DMS153 (cell line): Measurements from ENCODE around the gene MLPH.
"Not testable (repeated sequence)": the region's sequence is repeated elsewhere in the genome, so short reads cannot be mapped to it uniquely, and the experiment has no call there.

ENCODE experiments used
- DNase-seq: peaks from one replicate; lab custom pipeline; 2025; lab: John Stamatoyannopoulos, UW

The MLPH gene

DNA sequence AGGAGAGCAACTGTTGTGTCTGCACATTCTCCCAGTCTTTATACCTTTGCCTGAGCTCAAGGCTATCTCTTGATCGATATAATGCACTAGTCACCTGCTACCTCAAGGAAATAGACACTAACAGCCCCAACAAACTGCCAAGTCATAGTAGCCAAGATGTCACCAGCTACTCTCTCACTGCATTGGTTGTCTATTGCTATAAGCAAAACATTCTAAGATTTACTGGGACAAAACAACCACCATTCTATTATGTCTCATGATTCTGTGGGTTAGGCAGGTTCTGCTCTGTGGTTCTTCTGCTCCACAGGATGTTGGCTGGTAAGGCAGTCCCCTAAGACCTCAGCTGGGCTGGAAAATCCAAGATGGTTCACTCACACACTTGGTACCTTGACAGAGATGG is 28.5 kb upstream of the MLPH start:
- DNase-seq = no peak

DNA sequence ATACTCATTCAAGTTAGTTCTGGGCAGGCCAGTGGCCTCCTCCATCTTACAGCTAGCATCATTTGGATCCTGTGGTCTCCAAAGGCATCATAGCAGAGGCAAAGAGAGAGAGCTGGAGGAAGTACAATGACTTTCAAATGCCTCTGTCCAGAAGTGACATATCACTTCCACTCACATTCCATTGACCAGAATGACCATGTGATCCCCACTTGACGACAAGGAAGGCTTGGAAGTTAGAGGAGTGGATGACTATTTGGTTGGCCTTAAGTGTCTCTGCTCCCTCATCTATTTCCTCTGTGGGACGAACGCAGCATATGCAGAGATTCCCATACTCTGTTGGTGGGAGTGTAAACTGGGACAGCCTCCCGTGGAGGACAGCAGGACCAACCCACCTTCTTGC is 27.8 kb upstream of the MLPH start:
- DNase-seq = no peak

DNA sequence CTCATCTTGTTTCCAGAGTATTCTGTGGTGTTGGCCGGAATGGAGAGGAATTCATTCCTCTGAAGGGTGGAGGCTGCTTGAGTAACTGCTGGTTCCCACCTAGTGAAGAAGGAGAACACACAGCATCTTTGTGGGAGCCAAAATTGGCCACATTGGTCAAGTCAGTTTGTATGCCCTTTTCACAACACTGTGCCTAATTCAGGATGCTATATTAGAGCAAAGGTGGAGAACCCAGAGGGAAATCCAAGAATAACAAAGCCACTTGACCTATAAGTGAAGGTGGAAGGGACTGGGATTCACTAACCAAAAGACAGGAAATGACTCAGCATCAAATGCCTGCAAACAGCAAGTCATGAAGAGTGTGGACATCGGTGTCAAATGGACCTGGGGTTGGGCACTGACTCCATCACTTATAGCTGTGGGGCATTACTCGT is 27.3 kb upstream of the MLPH start:
- DNase-seq = no peak

DNA sequence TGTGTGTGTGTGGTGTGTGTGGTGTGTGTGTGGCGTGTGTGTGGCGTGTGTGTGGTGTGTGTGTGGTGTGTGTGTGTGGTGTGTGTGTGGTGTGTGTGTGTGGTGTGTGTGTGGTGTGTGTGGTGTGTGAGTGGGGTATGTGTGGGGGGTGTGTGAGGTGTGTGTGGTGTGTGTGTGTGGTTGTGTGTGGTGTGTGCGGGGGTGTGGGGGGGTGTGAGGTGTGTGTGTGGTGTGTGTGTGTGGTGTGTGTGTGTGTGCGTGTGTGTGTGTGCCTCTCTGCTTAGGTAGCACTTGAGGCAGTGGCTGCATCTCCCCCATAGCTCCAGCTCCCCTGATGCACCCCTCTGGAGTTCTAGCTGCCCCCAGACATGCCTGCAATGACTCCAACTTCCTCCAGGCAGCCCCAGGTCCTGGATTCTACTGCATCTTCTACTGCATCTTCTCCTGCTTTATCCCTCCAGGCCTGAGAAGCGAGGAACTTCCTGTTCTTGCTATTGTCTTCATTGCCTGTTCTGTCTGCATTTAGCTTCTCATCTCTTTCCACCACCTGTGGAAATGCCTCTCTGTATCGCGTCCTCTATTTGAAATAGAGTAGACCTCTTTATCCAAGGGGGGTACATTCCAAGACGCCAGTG is 22.2 kb upstream of the MLPH start:
- DNase-seq = no peak

DNA sequence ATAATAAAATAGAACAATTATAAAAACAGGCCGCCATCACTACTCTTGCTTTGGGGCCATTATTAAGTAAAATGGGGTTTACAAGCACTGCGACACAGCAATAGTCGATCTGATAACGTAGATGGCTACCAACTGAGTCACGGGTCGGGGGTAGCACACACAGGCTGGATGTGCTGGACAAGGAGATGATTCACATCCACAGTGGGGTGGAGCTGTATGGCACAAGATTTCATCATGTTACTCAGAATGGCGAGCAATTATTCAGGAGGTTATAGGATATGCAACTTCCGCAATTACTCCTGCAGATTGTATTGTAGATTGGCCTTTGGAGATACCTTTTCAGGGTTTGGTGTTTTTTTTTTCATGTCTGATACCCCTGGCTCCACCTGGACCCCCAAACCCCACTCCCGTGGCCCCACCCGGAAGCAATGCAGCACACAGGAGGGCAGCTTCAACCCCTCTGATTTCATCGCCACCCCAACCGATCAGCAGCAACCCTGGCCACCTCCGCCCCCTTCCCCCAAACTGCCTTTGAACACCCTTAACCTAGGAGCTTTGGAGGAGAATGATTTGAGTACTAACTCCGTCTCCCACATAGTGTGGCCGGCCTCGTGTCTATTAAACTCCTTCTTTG is 21.4 kb upstream of the MLPH start:
- DNase-seq = no peak

DNA sequence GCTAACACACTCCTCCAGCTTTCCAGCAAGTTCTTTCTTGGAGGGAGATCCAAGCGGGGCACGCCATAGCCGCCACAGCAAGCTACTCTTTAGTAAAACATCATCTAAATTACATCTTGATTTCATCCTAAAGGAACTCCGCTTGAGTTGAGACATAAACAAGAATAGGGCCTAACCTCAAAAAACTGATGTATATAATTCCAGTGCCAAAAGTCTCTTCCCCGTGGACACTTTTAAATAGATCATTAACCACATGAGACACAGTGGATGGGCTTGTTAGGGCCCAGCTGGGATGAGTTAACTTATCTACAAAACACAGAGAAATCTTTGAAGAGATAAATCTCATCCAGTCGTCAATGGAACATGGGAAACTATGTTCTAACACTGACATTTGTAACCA is 20.8 kb upstream of the MLPH start:
- DNase-seq = no peak

DNA sequence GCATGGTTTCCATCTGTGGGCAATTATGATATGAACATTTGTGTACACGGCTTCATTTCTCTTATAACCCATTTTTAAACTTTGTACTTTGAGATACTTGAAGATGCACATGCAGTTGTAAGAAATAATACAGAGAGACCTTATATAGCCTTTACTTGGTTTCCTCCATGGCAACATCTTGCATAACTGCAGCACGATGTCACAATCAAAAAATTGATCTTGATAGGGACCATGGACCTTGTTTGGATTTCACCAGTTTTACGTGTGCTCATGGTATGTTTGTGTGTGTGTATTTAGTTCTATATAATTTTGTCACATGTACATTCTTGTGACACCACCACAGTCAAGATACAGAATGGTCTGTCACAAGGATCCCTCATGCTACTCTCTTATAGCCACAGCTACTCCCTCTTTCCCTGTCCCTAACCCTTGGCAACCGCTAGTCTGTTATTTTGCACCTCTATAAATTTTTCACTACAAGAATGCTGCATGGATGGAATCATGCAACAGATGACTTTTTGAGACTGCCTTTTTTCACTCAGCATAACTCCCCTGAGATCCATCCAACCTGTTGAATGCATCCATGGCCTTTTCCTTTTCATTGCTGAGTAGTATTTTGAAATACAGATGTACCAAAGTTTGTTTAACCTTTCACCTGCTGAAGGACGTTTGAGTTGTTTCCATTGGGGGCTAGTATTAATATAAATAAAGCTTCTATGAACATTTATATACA is 19.4 kb upstream of the MLPH start:
- no peak for DNase-seq

DNA sequence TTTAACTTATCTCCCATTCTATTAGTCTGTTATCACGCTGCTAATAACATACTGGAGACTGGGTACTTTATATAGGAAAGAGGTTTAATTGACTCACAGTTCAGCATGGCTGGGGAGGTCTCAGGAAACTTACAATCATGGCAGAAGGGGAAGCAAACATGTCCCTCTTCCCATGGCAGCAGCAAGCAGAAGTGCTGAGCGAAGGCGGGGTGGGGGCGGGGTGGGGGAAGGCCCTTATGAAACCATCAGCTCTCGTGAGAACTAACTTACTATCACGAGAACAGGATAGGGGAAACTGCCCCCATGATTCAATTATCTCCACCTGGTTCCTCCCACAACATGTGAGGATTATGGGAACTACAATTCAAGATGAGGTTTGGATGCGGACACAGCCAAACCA is 17.6 kb upstream of the MLPH start:
- DNase-seq = not testable (repeated sequence)

DNA sequence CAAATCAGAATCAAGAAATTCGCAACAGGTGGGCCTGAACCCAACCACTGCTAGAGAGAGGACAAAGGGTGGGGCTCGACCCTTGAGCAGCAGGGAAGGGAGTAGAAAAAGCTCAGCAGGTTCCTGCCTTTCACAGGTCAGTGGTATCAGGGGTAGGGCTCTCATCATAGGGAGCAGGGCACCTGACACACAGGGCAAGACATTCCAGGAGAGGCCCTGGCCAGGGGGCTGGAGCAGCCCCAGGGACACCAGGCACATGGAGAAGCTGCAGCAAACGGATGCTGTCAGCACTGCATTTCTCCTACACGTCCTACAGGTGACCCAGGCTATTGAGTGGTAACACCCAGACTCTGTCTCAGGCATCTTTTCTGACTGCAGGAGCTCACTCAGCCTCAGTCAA is 17.2 kb upstream of the MLPH start:
- DNase-seq = no peak

DNA sequence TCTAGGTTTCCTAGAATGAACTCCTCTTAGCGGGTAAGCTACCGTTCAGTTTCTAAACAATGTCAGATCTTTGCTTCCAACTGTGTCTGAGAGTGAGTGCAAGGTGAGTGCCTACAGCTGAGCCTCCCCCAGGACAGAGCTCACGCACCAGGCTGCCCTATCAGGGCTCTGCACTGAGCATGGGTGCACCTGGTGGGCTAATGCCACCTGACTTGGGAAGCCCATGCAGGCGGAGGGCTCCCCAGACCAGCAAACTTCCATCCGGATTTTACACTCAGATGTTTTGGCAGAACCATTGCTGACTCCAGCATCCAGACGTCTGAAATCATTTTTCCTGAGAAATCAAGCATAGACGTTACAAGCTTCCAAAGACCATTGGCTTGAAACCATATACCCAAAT is 16.1 kb upstream of the MLPH start:
- no peak for DNase-seq

DNA sequence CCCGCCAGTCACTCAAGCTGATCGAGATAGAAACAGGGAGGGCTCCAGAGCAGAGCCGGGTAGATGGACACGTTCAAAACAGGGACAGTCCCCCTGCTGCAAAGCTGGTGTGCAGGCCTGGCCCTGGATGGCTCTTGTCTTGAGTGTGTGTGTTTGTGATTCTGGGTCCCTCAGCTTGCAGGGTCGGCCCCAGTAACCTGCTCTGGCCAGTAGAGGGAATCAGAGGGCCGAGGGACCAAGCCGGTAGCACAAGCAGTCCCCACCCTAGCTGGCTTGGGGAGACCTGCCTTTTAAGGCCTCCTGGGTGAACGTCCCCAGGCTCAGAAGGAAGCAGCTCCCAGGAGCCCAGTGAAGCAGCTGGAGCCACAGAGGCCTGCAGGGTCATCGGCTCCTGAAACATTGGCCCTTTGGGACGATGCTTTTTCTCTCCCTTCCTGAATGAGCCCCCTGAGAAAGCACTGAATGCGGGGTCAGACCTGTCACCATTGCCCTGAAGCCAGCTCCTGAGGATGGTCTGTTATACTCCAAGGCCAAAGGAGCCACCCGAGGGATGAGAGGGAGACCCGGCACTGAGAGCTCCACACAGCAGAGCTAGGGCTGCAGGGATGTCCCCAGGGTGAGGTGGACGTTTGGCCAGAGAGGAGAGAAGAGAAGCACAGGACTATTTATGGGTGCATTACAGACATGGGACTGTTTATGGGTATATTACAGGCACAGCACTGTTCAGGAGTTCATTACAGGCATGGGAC is 15.4 kb upstream of the MLPH start:
- peak; percentile 31 for DNase-seq

DNA sequence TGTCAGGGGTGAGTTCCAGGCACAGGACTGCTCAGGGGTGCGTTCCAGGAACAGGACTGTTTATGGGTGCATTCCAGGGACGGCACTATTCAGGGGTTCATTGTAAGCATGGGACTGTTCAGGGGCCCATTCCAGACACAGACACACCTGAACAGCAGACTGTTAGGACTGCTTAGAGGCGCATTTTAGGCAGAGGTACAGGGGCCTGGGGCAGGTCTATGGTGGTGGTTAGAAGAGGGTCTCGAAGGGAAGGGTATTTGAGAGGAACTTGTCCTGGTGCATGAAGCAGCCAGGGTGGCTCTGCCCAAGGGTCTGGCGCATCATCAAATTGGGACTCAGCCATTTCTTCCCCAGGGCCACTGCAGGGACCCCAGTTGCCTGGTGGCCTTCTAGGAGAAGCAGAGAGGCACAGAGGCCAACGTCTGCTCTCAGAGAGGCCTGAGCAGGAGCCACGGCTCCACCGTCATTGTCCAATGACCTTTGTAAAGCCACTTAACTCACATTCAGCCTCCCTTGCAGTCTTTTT is 14.8 kb upstream of the MLPH start:
- no peak for DNase-seq

DNA sequence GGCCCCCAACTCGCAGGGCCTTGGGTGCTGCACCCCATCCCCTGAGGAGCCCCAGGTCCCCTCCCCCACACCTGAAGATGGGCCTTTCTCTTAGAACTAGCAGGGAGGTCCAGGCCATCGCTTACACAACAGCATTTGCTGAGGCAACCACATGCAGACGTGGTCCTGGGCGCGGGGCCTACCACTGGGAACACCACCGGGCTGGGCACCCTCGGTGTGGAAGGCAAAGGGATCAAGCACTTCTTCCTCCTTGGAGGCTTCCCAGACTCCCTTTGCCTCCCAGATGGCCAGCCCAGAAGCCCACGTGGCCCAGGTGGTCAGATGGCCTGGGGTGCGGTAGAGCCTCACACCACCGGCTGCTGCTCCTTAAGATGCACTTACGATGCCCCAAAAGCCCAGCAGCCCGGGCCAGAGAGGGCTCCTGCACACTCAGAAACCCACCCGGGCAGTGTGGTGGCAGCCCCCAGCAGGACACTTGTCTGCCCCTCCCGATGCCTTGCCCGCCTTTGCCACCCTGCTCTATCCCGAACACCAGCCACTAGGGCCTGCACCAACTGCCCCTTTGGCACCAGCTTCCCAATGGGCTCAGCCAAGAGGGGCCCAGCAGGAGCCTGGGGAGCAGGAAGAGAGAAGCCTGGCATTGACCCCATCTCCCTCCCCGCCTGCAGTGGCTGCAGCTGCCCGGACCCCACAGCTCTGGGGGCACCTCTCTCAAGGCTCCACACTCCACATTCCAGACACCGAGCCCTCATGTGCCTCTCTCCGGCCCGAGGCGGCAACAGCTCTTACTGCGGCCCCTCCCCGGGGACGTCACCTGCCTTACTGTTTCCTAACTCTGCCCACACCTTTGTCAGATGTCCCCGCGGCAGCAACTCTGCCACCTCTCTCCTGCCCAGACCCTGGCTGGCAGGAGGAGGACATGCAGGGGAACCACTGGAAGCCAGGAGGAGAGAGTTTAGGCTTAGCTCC is 13.9 kb upstream of the MLPH start:
- DNase-seq = no peak

DNA sequence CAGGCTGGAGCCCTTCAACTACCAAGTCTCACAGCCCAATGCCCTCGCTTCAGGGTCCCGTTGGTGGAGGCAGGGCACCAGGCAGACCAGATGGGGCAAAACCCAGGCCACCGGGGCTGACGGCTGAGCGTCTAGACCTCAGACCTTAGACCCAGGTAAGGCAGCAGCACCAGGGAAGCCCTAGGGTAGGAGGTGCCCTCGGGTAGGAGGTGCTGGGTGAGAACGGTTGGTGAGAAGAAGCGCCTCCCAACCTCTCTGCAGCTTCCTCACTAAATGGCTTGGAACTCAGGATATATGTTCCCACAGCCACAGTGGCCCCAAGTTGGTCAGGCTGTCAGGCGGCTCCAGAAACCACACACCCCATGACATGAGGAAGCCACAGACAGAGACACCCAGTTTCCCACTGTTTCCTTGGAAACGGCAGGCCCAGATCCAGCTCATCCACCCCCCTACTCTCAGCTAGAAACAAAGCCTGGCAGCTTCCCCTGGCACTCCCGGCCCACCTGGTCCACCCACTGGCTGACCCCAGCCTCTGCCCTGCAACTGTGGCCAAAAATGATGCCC is 13.1 kb upstream of the MLPH start:
- DNase-seq = no peak

DNA sequence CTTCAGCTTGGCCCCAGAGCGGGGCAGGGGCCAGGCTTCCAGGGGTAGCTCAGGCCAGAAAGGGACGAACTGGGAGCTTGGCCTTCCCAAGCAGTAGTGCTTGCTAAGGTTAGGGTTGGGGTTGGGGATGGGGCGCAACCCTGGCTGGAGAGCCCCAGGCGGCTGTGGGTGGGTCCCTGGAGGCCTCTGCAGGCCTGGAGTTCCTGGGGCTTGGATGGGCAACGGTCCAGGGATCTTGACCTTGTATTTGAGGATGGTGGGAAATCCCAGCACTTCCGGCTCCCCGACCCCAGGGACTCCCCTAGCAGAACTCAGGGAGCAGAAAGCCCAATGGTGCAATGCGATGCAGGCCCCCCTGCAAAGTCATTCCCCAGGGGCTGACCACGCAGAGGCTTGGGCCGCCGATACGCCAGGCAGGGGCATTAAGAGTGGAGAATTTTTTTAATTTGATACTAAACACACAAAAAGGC is 12.6 kb upstream of the MLPH start:
- no peak for DNase-seq

DNA sequence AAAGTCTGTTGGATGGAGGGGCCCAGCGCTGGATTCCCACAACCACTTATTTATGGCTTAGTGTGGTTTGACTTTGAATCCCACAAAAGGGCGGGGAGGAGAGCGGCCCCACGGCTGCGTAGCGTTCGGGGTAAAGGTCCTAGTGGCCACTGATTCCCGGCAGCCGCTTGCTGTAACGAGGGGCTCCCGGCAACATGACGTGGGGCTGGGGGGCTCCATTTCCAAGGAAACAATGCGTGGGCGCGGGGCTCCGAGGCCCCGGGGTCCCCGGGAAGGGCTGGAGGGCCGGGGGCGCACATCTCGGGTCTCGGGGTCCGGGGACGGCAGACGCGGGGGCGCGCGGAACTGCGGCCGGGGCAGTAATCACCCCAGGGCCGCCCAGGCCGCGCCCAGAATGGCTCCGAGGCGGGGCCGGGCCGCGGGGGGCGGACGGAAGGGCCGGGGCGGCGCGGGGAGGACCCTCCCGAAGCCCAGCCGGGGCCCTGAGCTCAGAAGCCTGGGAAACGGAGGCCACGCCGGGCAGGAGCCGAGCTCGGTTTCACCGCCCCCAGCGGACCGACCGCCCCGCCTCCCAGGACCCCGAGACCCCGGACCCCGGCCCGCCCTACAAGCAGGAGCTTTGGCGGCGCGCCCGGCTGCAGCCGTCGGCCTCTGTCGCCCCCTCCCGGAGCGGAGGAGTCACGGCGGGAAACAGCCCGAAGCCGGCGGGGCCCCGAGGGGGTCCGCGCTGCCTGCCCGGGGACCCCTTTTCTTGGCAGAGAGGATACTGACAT is 11.9 kb upstream of the MLPH start:
- peak; percentile 32 for DNase-seq

DNA sequence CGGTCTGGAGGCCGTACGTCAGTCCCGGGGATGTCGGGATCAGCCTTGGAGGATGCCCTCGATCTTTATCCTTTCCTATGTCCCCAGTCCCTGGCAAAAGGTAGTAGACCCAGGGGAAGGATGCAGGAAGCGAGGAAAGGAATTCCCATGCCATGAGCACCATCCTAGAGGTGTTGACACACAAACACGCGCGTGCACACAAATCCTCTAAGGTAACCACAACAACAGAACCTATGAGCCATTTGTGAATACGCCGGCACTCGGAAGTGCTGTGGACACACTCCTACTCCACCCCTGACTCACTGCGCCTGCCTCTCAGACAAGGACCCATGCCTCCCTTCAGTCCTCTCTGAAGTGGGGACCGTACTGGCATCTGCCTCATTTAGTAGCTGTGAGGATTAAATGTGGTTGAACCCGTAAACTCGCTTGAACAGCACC is 11.3 kb upstream of the MLPH start:
- DNase-seq = peak; percentile 43

DNA sequence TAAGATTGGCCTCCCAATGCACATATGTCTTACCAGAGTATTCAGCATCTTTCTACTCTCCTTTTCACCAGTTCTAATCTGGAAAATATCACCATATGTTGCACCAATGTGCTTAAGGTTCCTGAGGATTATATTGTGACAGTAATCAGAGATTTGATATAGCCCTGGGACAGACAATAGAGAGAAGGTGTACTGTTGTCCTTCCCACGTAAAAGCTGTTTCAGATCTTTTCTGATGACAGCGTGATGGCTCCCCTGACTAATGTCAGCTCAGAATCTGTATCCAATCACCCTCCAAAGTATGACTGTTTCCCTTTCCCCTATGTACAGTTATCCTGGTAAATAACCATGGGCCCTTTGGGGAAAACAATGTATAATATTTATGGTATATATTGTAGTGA is 9.0 kb upstream of the MLPH start:
- no peak for DNase-seq

DNA sequence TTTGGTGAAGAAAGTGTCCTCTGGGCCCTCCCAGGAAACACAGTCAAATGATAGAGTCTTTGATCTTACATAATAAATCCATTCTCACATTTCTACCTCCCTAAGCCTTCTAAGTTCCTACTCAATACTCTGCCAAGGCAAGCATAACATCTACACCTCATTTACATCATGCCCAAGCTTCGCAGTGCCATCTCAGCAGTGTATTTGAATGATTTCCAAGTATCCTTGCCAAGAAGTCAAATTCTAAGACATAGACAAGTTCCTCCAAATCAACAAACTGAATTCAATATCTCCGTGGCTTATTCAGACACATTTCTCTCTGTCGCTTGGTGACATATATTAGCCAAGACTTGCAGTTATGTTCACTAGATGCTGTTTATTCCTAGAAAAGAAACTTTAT is 8.1 kb upstream of the MLPH start:
- DNase-seq = no peak

DNA sequence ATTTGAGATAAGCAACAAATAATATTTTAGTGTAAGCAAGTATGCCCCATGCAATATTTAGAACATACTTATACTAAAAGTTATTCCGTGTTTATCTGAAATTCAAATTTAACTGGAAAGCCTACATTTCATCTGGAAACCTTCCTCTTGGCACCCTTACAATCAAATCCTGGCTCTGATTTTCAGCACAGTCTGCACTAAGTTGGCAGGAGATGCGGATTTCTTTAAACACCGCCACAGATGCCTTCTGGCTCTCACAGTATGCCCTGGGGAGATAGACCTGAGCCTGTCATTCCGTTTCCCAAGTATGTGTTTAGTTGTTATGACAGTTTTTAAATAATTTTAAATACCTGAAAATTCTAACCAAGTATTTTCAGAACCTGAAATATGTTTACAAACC is 7.3 kb upstream of the MLPH start:
- DNase-seq = no peak
